HEK293 (cell line): Measurements from ENCODE around the gene CUL9.
A peak's percentile ranks its signal among the peaks of the same experiment; 100 is the strongest.

ENCODE experiments used
- GLI2 ChIP-seq: fragments of 450-650 bp; formaldehyde crosslinking; IDR thresholded peaks from 2 replicates; pipeline ENCODE4; 2017; ENCODE audit warnings: missing biosample characterization, missing genetic modification characterization, low read depth, borderline replicate concordance
- GLIS2 ChIP-seq: fragments of 450-650 bp; formaldehyde crosslinking; IDR thresholded peaks from 2 replicates; pipeline ENCODE4 v1.5.1; 2016; ENCODE audit warnings: missing biosample characterization, missing genetic modification characterization
- HOXD13 ChIP-seq: sonication (generic); formaldehyde crosslinking; IDR thresholded peaks from 2 replicates; pipeline ENCODE4 v1.8.0; 2022; ENCODE audit warnings: missing genetic modification reagents, borderline replicate concordance
- KLF7 ChIP-seq: fragments of 450-650 bp; formaldehyde crosslinking; IDR thresholded peaks from 2 replicates; pipeline ENCODE4 v1.5.1; 2016; ENCODE audit warnings: missing biosample characterization, missing genetic modification characterization, borderline replicate concordance
- MYNN ChIP-seq: fragments of 450-650 bp; formaldehyde crosslinking; IDR thresholded peaks from 2 replicates; pipeline ENCODE4 v1.5.1; 2016; ENCODE audit warnings: missing biosample characterization, missing genetic modification characterization, borderline replicate concordance
- MZF1 ChIP-seq: fragments of 450-650 bp; formaldehyde crosslinking; IDR thresholded peaks from 2 replicates; pipeline ENCODE4 v1.5.1; 2017; ENCODE audit warnings: missing biosample characterization, missing genetic modification characterization, borderline replicate concordance
- SCRT2 ChIP-seq: fragments of 450-650 bp; formaldehyde crosslinking; IDR thresholded peaks from 2 replicates; pipeline ENCODE4 v1.5.1; 2016; ENCODE audit warnings: missing biosample characterization, missing genetic modification characterization
- SP7 ChIP-seq: fragments of 450-650 bp; formaldehyde crosslinking; IDR thresholded peaks from 2 replicates; pipeline ENCODE4 v1.5.1; 2016; ENCODE audit warnings: missing biosample characterization, missing genetic modification characterization
- WT1 ChIP-seq: fragments of 450-650 bp; formaldehyde crosslinking; IDR thresholded peaks from 2 replicates; pipeline ENCODE4 v1.5.1; 2016; ENCODE audit warnings: missing biosample characterization, missing genetic modification characterization
- ZBTB8A ChIP-seq: fragments of 450-650 bp; formaldehyde crosslinking; IDR thresholded peaks from 2 replicates; pipeline ENCODE4 v1.5.1; 2016; ENCODE audit warnings: missing biosample characterization, missing genetic modification characterization
- ZFHX2 ChIP-seq: fragments of 450-650 bp; formaldehyde crosslinking; conservative IDR thresholded peaks from 2 replicates; pipeline ENCODE4 v1.5.1; 2016; ENCODE audit warnings: missing biosample characterization, missing genetic modification characterization
- ZNF112 ChIP-seq: fragments of 450-650 bp; formaldehyde crosslinking; IDR thresholded peaks from 2 replicates; pipeline ENCODE4 v1.5.0; 2017; ENCODE audit warnings: missing biosample characterization, missing genetic modification characterization
- ZNF138 ChIP-seq: fragments of 450-650 bp; formaldehyde crosslinking; IDR thresholded peaks from 2 replicates; pipeline ENCODE4 v1.5.1; 2016; ENCODE audit warnings: missing biosample characterization, missing genetic modification characterization, borderline replicate concordance
- ZNF2 ChIP-seq: fragments of 450-650 bp; formaldehyde crosslinking; IDR thresholded peaks from 2 replicates; pipeline ENCODE4 v1.5.1; 2016; ENCODE audit warnings: missing biosample characterization, missing genetic modification characterization
- ZNF202 ChIP-seq: fragments of 450-650 bp; formaldehyde crosslinking; IDR thresholded peaks from 2 replicates; pipeline ENCODE4 v1.5.1; 2016; ENCODE audit warnings: missing biosample characterization, missing genetic modification characterization, borderline replicate concordance
- ZNF416 ChIP-seq: fragments of 450-650 bp; formaldehyde crosslinking; IDR thresholded peaks from 2 replicates; pipeline ENCODE4 v1.5.1; 2016; ENCODE audit warnings: missing biosample characterization, missing genetic modification characterization
- ZNF433 ChIP-seq: fragments of 450-650 bp; formaldehyde crosslinking; IDR thresholded peaks from 2 replicates; pipeline ENCODE4 v1.5.1; 2016; ENCODE audit warnings: missing biosample characterization, missing genetic modification characterization, low read depth
- ZNF48 ChIP-seq: fragments of 450-650 bp; formaldehyde crosslinking; IDR thresholded peaks from 2 replicates; pipeline ENCODE4 v1.5.1; 2016; ENCODE audit warnings: missing biosample characterization, missing genetic modification characterization
- ZNF510 ChIP-seq: fragments of 450-650 bp; formaldehyde crosslinking; IDR thresholded peaks from 2 replicates; pipeline ENCODE4 v1.5.1; 2018; ENCODE audit warnings: mild to moderate bottlenecking, missing genetic modification characterization, missing biosample characterization; ENCODE audit not compliant: insufficient replicate concordance
- ZNF514 ChIP-seq: fragments of 450-650 bp; formaldehyde crosslinking; IDR thresholded peaks from 2 replicates; pipeline ENCODE4 v1.5.1; 2016; ENCODE audit warnings: missing biosample characterization, missing genetic modification characterization
- ZNF530 ChIP-seq: fragments of 450-650 bp; formaldehyde crosslinking; IDR thresholded peaks from 2 replicates; pipeline ENCODE4 v1.5.1; 2016; ENCODE audit warnings: low read depth, missing biosample characterization, missing genetic modification characterization
- ZNF558 ChIP-seq: fragments of 450-650 bp; formaldehyde crosslinking; IDR thresholded peaks from 2 replicates; pipeline ENCODE4 v1.5.1; 2016; ENCODE audit warnings: missing biosample characterization, missing genetic modification characterization
- ZNF610 ChIP-seq: fragments of 450-650 bp; formaldehyde crosslinking; IDR thresholded peaks from 2 replicates; pipeline ENCODE4 v1.5.1; 2016; ENCODE audit warnings: missing biosample characterization, missing genetic modification characterization, borderline replicate concordance
- ZNF624 ChIP-seq: fragments of 450-650 bp; formaldehyde crosslinking; IDR thresholded peaks from 2 replicates; pipeline ENCODE4 v1.5.1; 2017; ENCODE audit warnings: missing biosample characterization, missing genetic modification characterization
- ZNF654 ChIP-seq: fragments of 450-650 bp; formaldehyde crosslinking; IDR thresholded peaks from 2 replicates; pipeline ENCODE4 v1.5.1; 2016; ENCODE audit warnings: low read depth, missing biosample characterization, missing genetic modification characterization
- ZNF658 ChIP-seq: fragments of 450-650 bp; formaldehyde crosslinking; IDR thresholded peaks from 2 replicates; pipeline ENCODE4; 2016; ENCODE audit warnings: missing biosample characterization, missing genetic modification characterization
- ZNF747 ChIP-seq: fragments of 450-650 bp; formaldehyde crosslinking; IDR thresholded peaks from 2 replicates; pipeline ENCODE4 v1.5.1; 2016; ENCODE audit warnings: missing biosample characterization, missing genetic modification characterization
- ZNF768 ChIP-seq: fragments of 450-650 bp; formaldehyde crosslinking; IDR thresholded peaks from 2 replicates; pipeline ENCODE4 v1.5.1; 2018; ENCODE audit warnings: missing biosample characterization, mild to moderate bottlenecking, missing genetic modification characterization
- ZNF777 ChIP-seq: fragments of 450-650 bp; formaldehyde crosslinking; IDR thresholded peaks from 2 replicates; pipeline ENCODE4 v1.5.1; 2017; ENCODE audit warnings: missing biosample characterization, missing genetic modification characterization, borderline replicate concordance
- ZNF791 ChIP-seq: fragments of 450-650 bp; formaldehyde crosslinking; IDR thresholded peaks from 2 replicates; pipeline ENCODE4 v1.5.1; 2016; ENCODE audit warnings: missing biosample characterization, missing genetic modification characterization
- ZSCAN23 ChIP-seq: fragments of 450-650 bp; formaldehyde crosslinking; IDR thresholded peaks from 2 replicates; pipeline ENCODE4 v1.5.1; 2016; ENCODE audit warnings: missing biosample characterization, missing genetic modification characterization
- TF ChIP-seq, protein P1 (sequence below): fragments of 450-650 bp; formaldehyde crosslinking; IDR thresholded peaks from 2 replicates; pipeline ENCODE4 v1.5.1; 2016; ENCODE audit warnings: missing biosample characterization, missing genetic modification characterization
- TF ChIP-seq, protein P2 (sequence below): fragments of 450-650 bp; formaldehyde crosslinking; IDR thresholded peaks from 2 replicates; pipeline ENCODE4 v1.5.1; 2017; ENCODE audit warnings: missing biosample characterization, missing genetic modification characterization
- TF ChIP-seq, protein P3 (sequence below): IDR thresholded peaks from 2 replicates; pipeline ENCODE4 v1.6.1; 2011; ENCODE audit warnings: mild to moderate bottlenecking, low read depth, low read length, borderline replicate concordance
- TF ChIP-seq, protein P4 (sequence below): fragments of 450-650 bp; formaldehyde crosslinking; optimal IDR thresholded peaks from 2 replicates; pipeline ENCODE3; 2016; ENCODE audit warnings: missing biosample characterization, mild to moderate bottlenecking, missing genetic modification characterization

The CUL9 gene

DNA sequence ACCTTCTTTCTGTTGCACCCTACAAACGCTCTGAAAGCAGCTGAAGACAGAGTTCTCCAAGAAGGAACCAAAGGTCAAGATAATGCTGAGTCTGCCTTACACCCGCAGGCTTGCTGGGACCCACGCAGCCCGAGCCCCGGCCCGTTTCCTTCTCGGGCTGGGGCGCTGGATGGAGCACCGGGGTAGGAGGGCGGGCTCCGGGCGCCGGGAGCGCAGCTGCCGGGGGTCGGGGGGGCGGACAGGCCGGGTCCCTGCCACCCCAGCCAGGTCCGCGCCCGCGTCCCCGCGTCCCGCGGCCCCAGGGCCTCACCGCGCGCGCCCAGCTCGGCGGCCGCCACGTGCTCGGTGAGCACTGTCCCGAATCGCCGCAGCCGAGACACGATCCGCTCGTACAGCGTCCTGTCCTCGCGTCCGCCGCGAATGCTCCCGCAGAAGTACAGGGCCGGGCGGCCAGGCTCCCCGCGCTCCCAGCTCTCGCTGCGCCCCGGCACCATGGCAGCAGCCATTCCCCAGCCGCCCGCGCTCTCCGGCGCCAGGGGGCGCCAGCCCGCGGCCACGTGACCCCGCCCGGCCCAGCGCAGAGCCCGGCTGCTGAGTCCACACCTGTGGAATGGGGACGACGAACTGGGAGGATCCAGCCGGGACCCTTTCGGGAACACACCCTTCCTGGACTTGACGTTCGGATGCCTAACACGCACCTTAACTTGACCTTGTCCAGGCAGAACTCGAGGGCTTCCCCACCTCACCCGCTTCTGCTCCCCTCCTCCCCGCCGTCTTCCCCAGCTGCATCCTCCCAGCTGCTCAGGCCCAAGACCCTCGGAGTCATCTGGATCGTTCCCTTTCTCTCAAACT, 47.2 kb downstream of the CUL9 start, which contains the start of gene DNPH1 (continued):
- TF ChIP-seq ZNF777 (no peak), ZNF610 (tag by site-specific recombination) (0 out of 2 replicates have a peak, but pooled peaks have one; percentile 30), MYNN (tag by site-specific recombination) (no peak), ZNF558 (tag by site-specific recombination) (no peak), KLF7 (tag by site-specific recombination) (no peak), ZNF138 (tag by site-specific recombination) (no peak), ZNF624 (tag by site-specific recombination) (no peak), SCRT2 (tag by site-specific recombination) (peak; percentile 100), MZF1 (tag by site-specific recombination) (peak; percentile 82), WT1 (tag by site-specific recombination) (peak; percentile 37; the same call in 1 of the 2 replicates), ZNF2 (0 out of 2 replicates have a peak, but pooled peaks have one; percentile 63), HOXD13 (no peak), ZNF654 (tag by site-specific recombination) (no peak), ZNF416 (tag by site-specific recombination) (no peak), ZNF514 (tag by site-specific recombination) (no peak), ZNF791 (tag by site-specific recombination) (no peak), SP7 (tag by site-specific recombination) (peak; percentile 47), ZNF530 (tag by site-specific recombination) (no peak), ZNF510 (tag by site-specific recombination) (no peak), ZNF768 (tag by site-specific recombination) (no peak), ZNF658 (no peak), ZNF202 (no peak), ZNF747 (tag by site-specific recombination) (no peak), ZNF433 (tag by site-specific recombination) (no peak), ZBTB8A (tag by site-specific recombination) (peak; percentile 61), GLI2 (tag by site-specific recombination) (no peak), ZSCAN23 (tag by site-specific recombination) (no peak), ZNF48 (no peak), ZNF112 (tag by site-specific recombination) (no peak), GLIS2 (peak; percentile 10; the same call in 1 of the 2 replicates), ZFHX2 (tag by site-specific recombination) (no peak; the same call in 1 of the 2 replicates)
- TF ChIP-seq, protein P1, sequence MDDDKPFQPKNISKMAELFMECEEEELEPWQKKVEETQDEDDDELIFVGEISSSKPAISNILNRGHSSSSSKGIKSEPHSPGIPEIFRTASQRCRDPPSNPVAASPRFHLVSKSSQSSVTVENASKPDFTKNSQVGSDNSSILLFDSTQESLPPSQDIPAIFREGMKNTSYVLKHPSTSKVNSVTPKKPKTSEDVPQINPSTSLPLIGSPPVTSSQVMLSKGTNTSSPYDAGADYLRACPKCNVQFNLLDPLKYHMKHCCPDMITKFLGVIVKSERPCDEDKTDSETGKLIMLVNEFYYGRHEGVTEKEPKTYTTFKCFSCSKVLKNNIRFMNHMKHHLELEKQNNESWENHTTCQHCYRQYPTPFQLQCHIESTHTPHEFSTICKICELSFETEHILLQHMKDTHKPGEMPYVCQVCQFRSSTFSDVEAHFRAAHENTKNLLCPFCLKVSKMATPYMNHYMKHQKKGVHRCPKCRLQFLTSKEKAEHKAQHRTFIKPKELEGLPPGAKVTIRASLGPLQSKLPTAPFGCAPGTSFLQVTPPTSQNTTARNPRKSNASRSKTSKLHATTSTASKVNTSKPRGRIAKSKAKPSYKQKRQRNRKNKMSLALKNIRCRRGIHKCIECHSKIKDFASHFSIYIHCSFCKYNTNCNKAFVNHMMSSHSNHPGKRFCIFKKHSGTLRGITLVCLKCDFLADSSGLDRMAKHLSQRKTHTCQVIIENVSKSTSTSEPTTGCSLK (tag by site-specific recombination) = no peak
- TF ChIP-seq, protein P2, sequence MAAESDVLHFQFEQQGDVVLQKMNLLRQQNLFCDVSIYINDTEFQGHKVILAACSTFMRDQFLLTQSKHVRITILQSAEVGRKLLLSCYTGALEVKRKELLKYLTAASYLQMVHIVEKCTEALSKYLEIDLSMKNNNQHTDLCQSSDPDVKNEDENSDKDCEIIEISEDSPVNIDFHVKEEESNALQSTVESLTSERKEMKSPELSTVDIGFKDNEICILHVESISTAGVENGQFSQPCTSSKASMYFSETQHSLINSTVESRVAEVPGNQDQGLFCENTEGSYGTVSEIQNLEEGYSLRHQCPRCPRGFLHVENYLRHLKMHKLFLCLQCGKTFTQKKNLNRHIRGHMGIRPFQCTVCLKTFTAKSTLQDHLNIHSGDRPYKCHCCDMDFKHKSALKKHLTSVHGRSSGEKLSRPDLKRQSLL (tag by site-specific recombination) = no peak
- TF ChIP-seq, protein P3, sequence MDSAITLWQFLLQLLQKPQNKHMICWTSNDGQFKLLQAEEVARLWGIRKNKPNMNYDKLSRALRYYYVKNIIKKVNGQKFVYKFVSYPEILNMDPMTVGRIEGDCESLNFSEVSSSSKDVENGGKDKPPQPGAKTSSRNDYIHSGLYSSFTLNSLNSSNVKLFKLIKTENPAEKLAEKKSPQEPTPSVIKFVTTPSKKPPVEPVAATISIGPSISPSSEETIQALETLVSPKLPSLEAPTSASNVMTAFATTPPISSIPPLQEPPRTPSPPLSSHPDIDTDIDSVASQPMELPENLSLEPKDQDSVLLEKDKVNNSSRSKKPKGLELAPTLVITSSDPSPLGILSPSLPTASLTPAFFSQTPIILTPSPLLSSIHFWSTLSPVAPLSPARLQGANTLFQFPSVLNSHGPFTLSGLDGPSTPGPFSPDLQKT = no peak
- TF ChIP-seq, protein P4, sequence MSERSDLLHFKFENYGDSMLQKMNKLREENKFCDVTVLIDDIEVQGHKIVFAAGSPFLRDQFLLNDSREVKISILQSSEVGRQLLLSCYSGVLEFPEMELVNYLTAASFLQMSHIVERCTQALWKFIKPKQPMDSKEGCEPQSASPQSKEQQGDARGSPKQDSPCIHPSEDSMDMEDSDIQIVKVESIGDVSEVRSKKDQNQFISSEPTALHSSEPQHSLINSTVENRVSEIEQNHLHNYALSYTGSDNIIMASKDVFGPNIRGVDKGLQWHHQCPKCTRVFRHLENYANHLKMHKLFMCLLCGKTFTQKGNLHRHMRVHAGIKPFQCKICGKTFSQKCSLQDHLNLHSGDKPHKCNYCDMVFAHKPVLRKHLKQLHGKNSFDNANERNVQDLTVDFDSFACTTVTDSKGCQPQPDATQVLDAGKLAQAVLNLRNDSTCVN (tag by site-specific recombination) = peak; percentile 89
